DND-41 (cell line): ENCODE measurements around the gene PIGU.

Experiments
- ATAC-seq: fragments of 200-7000 bp; cut with Tn5 transposase; 3 replicates; pipeline ENCODE4 v1.9.1; 2021; ENCODE audit warnings: low read depth; ENCODE audit not compliant: insufficient read depth
- DNase-seq: peaks from one replicate; pipeline ENCODE4 v3.0.0-alpha.2; 2020
- H2AFZ ChIP-seq: 2 replicates; pipeline ENCODE4 v1.6.0; 2012; ENCODE audit warnings: low read depth, low read length
- H3K27ac ChIP-seq: 2 replicates; pipeline ENCODE4 v1.5.1; 2012; ENCODE audit warnings: low read length, inconsistent platforms
- H3K27me3 ChIP-seq: fragments of 200-600 bp; sonication (generic); 2 replicates; pipeline ENCODE4 v1.6.0; 2012; ENCODE audit warnings: low read length, mild to moderate bottlenecking, inconsistent platforms; ENCODE audit not compliant: insufficient read depth, poor library complexity
- H3K36me3 ChIP-seq: 2 replicates; pipeline ENCODE4 v1.5.1; 2012; ENCODE audit warnings: low read length, inconsistent platforms; ENCODE audit not compliant: insufficient read depth
- H3K4me1 ChIP-seq: 2 replicates; pipeline ENCODE4 v1.5.1; 2012; ENCODE audit warnings: mild to moderate bottlenecking, low read length; ENCODE audit not compliant: insufficient read depth
- H3K4me2 ChIP-seq: 2 replicates; pipeline ENCODE4 v1.6.0; 2012; ENCODE audit warnings: mild to moderate bottlenecking, moderate library complexity, low read length, inconsistent platforms; ENCODE audit not compliant: insufficient read depth
- H3K4me3 ChIP-seq, 2 experiments: fragments of 200-600 bp in 1 of 2; shearing (Covaris generic) in 1 of 2; 2 replicates each; pipeline ENCODE4 v1.5.1; 2012 to 2016; ENCODE audit warnings: inconsistent platforms in 2 of 2, low read length in 2 of 2, mild to moderate bottlenecking in 2 of 2, low read depth in 1 of 2, moderate library complexity in 1 of 2
- H3K79me2 ChIP-seq: 2 replicates; pipeline ENCODE4 v1.6.0; 2012; ENCODE audit warnings: low read length, inconsistent platforms; ENCODE audit not compliant: insufficient read depth
- H3K9ac ChIP-seq: 2 replicates; pipeline ENCODE4 v1.6.0; 2012; ENCODE audit warnings: low read depth, mild to moderate bottlenecking, inconsistent platforms, low read length, moderate library complexity
- H3K9me3 ChIP-seq: 2 replicates; pipeline ENCODE4 v1.5.1; 2012; ENCODE audit warnings: low read length, moderate library complexity, mild to moderate bottlenecking, inconsistent platforms; ENCODE audit not compliant: insufficient read depth, severe bottlenecking
- H4K20me1 ChIP-seq: 2 replicates; pipeline ENCODE4 v1.6.0; 2012; ENCODE audit warnings: low read length; ENCODE audit not compliant: insufficient read depth
- EZH2 ChIP-seq: IDR thresholded peaks from 3 replicates; pipeline ENCODE4 v1.6.1; 2012; ENCODE audit warnings: borderline replicate concordance, low read depth, mild to moderate bottlenecking, moderate library complexity, low read length, inconsistent platforms; ENCODE audit not compliant: severe bottlenecking
- TF ChIP-seq, protein P1 (sequence below): IDR thresholded peaks from 2 replicates; pipeline ENCODE4 v1.5.1; 2012; ENCODE audit warnings: borderline replicate concordance, low read length, moderate library complexity, mild to moderate bottlenecking; ENCODE audit not compliant: poor library complexity, severe bottlenecking; ENCODE audit errors: extremely low read depth

PIGU gene

DNA sequence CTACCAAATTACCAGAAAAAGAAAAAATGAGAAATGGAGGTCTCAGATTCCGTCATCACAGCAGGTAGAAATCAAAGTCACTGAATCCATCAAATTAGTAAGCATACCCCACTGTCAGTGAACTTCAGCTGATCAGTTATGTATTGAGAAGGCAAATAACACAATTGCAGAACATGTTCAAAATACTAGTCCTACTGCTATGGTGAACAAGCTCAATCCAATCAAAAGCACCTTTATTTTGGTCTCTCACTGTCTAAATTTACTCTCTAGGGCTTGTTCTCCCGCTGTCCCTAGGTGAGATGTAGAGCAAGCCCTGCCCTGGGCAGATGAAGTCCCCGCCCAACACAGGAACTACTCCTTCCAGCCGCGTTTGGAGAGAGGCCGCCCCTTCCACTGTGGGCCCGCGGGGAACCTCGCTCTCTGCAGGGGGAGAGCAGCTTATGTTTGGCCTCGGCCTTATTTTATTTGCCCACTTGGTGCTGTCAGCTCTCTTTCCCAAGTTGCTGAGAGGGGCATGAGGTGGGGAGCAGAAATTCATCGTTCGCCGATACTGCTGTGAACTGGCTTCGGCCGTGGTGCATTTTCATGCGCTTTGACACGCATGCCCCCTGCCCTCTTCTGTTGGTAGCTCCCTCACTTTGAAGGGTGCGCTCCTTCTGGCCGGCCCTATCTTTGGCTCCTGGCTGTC lies 132.6 kb downstream of the PIGU start:
- no peak overlapping the region for H3K9ac ChIP-seq
- H3K4me2 ChIP-seq: no peak overlapping the region
- DNase-seq: no peak
- H3K79me2 ChIP-seq: no peaks in the 10 kb centered on the region
- no peak for ATAC-seq
- no peak overlapping the region for H3K4me3 ChIP-seq
- no peak overlapping the region for H3K27ac ChIP-seq
- H3K9me3 ChIP-seq: no peaks in the 10 kb centered on the region
- H3K27me3 ChIP-seq: no peaks in the 10 kb centered on the region
- no peaks in the 10 kb centered on the region for H3K4me1 ChIP-seq
- TF ChIP-seq, protein P1, sequence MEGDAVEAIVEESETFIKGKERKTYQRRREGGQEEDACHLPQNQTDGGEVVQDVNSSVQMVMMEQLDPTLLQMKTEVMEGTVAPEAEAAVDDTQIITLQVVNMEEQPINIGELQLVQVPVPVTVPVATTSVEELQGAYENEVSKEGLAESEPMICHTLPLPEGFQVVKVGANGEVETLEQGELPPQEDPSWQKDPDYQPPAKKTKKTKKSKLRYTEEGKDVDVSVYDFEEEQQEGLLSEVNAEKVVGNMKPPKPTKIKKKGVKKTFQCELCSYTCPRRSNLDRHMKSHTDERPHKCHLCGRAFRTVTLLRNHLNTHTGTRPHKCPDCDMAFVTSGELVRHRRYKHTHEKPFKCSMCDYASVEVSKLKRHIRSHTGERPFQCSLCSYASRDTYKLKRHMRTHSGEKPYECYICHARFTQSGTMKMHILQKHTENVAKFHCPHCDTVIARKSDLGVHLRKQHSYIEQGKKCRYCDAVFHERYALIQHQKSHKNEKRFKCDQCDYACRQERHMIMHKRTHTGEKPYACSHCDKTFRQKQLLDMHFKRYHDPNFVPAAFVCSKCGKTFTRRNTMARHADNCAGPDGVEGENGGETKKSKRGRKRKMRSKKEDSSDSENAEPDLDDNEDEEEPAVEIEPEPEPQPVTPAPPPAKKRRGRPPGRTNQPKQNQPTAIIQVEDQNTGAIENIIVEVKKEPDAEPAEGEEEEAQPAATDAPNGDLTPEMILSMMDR: no peak
- TF ChIP-seq EZH2: no peak
- H4K20me1 ChIP-seq: no peaks in the 10 kb centered on the region; the same call in 1 of the 2 replicates
- peaks cover 34% of the 10 kb centered on the region for H3K36me3 ChIP-seq
- no peak overlapping the region for H2AFZ ChIP-seq

DNA sequence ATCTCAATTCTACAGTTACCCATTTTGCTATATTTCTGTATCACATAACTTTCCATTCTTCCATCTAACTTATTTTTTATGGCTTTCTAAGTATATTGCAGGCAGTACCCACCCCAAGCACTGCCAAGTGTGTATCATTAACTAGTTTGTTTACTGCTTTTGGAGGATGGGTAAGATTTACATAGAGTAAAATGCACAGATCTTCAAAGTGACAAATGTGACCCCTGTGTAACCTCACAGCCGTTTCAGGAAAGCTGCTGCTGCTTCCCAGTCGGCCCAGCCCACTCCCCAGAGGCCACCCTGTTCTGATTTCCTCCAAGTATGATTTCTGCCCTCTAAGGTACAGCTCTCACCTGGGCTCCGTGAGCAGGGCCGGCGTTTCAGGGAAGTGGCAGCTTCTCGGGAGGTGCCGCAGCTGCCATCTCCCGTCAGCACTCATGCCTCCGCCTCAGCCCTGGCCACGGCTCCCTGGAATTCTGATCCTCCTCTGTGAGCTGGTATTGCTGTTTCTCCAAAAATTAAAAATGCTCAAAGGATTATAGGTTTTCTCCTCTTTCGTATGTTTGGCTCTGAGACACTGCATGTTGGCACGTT lies 133.3 kb downstream of the PIGU start:
- TF ChIP-seq, protein P1: no peak
- peaks cover 3% of the 10 kb centered on the region; the same call in 1 of the 2 replicates for H4K20me1 ChIP-seq
- no peak overlapping the region for H2AFZ ChIP-seq
- H3K4me2 ChIP-seq: no peak overlapping the region
- no peak overlapping the region for H3K4me3 ChIP-seq
- no peak overlapping the region for H3K9ac ChIP-seq
- no peak overlapping the region for H3K27ac ChIP-seq
- ATAC-seq (no peak), DNase-seq (no peak)
- no peaks in the 10 kb centered on the region for H3K79me2 ChIP-seq
- H3K9me3 ChIP-seq: no peaks in the 10 kb centered on the region
- peaks cover 40% of the 10 kb centered on the region for H3K36me3 ChIP-seq
- H3K4me1 ChIP-seq: no peaks in the 10 kb centered on the region
- H3K27me3 ChIP-seq: no peaks in the 10 kb centered on the region

DNA sequence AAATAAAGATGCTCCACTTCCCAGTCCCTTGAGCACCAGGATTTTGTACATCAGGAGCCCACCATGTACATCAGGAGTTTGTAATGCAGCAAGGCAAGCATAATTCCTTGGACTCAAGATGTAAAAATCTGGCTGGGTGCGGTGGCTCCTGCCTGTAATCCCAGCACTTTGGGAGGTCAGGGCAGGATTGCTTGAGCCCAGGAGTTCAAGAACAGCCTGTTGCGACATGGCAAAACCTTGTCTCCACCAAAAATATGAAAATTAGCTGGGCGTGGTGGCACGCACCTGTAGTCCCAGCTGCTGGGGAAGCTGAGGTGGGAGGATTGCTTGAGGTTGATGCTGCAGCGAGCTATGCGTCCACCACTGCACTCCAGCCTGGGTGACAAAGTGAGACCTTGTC lies 134.5 kb downstream of the PIGU start:
- Histone ChIP-seq H4K20me1 (peaks cover 6% of the 10 kb centered on the region; the same call in 1 of the 2 replicates), H3K9ac (no peak overlapping the region), H3K4me1 (no peaks in the 10 kb centered on the region), H3K79me2 (no peaks in the 10 kb centered on the region), H3K4me3 (no peak overlapping the region), H2AFZ (no peak overlapping the region), H3K4me2 (no peak overlapping the region), H3K27me3 (no peaks in the 10 kb centered on the region), H3K36me3 (peaks cover 52% of the 10 kb centered on the region), H3K9me3 (no peaks in the 10 kb centered on the region), H3K27ac (no peak overlapping the region)
- ATAC-seq (no peak), DNase-seq (no peak)
- TF ChIP-seq EZH2: no peak
- TF ChIP-seq, protein P1: no peak
